Measurements from ENCODE around the gene CTNNA3. TPM values are rescaled to one million over a fixed set of nuclear protein-coding genes. Genes with fewer than 3 reads are reported as not detected.

CTNNA3 gene
- total RNA-seq, 4 donors from 2014 or later, result under 0.01 to 0.38 (median 0.27) TPM

DNA sequence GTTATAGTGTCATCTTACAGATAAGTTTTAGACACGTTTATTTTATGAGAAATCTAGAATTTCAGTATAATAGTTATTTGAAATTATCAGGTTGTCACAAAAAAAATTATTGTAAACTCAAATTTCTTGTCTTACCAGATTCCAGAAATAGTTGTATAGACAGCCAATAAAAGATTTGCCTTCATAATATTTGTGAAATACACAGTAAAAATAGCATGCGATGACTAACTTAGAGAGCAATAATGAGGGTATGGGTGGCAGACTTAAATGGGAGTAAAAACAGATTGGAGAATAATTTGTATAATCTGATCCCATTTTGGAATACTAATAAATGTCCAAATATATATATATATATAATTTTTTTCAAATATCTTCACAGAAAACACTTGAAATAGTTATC lies 1457.7 kb downstream of the CTNNA3 start:
- TF ChIP-seq, protein P1, sequence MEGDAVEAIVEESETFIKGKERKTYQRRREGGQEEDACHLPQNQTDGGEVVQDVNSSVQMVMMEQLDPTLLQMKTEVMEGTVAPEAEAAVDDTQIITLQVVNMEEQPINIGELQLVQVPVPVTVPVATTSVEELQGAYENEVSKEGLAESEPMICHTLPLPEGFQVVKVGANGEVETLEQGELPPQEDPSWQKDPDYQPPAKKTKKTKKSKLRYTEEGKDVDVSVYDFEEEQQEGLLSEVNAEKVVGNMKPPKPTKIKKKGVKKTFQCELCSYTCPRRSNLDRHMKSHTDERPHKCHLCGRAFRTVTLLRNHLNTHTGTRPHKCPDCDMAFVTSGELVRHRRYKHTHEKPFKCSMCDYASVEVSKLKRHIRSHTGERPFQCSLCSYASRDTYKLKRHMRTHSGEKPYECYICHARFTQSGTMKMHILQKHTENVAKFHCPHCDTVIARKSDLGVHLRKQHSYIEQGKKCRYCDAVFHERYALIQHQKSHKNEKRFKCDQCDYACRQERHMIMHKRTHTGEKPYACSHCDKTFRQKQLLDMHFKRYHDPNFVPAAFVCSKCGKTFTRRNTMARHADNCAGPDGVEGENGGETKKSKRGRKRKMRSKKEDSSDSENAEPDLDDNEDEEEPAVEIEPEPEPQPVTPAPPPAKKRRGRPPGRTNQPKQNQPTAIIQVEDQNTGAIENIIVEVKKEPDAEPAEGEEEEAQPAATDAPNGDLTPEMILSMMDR (IDR thresholded peaks at IDR 0.05; ENCODE audit: low read depth), result no peak

DNA sequence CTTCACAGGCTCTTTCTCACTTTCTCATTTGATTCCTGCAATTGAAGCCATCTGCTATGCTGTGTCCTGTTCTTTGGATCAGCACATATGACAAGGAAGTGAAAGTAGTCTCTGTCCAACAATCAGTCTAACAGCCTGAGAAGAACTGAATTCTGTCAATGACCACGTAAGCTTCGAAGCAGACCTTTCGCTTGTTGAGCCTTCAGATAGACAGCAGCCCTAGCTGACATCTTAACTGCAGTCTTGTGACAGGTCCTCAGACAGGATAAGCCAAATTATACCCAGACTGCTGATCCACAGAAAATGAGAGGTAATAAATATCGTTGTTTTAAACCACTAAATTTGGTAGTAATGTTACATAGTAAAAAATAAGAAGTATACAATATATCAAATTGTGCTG lies 1461.1 kb downstream of the CTNNA3 start:
- TF ChIP-seq, protein P1 (IDR thresholded peaks at IDR 0.05; ENCODE audit: low read depth), result no peak

DNA sequence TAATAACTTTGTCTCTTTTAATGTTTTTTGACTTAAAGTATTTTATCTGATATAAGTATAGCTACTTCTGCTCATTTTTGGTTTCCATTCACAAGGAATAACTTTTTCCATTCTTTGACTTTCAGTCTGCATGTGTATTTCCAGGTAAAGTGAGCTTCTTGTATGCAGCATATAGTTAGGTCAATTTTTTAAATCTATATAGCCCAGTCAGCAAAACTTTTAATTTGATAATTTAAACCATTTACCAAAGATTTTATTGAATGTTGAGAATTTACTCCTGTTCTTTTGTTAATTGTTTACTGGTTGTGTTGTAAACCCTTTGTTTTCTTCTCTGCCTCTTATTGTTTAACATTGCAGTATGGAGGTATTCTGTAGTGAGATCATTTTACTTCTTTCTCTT lies 1467.1 kb downstream of the CTNNA3 start:
- TF ChIP-seq, protein P1 (IDR thresholded peaks at IDR 0.05; ENCODE audit: low read depth), result no peak

- TF ChIP-seq, protein P1 (IDR thresholded peaks at IDR 0.05; ENCODE audit: low read depth), result no peak
Observed at GRCh38 chr10:66223656-66224055, 1472.3 kb downstream of the CTNNA3 start.

GRCh38 chr10:66222462-66223046 lies 1473.4 kb downstream of the CTNNA3 start:
- TF ChIP-seq, protein P1 (IDR thresholded peaks at IDR 0.05; ENCODE audit: low read depth), result no peak

DNA sequence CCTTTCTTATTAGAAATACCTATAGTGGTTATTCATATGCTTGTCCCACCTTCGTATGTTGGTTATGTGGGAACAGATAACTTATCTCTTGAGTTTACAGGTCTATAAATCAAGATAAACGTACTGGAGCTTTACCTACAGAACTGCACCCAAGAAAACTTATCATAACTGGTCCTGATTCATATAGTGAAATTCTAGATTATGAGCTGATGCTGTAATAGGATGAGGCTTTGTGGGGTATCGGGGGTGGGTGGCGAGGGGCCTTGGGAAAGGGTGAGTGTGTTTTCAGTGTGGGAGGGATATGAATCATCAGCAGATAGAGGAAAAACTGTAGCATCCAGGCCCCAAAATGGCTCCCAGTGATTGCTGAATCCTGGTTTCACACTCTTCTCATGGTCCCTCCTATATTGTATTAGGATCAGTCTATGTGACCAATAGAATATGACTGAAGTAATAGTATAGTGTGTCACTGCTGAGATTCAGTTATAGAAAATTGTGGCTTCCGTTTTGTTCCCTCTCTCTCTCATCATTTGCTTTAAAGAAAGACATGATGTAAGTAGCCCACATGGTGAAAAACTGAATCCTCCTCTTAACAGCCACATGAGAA lies 1476.9 kb downstream of the CTNNA3 start:
- TF ChIP-seq, protein P1 (IDR thresholded peaks at IDR 0.05; ENCODE audit: low read depth), result no peak

- TF ChIP-seq, protein P1 (IDR thresholded peaks at IDR 0.05; ENCODE audit: low read depth), result no peak
Observed at GRCh38 chr10:66218289-66218688, 1477.7 kb downstream of the CTNNA3 start.

Data from subcutaneous adipose tissue (tissue), 4 donors.